Ovary (tissue), 3 donors: ENCODE data around the gene CST7.

ENCODE experiments used
- EP300 ChIP-seq: sonication (generic); formaldehyde crosslinking; IDR thresholded peaks from one replicate; pipeline ENCODE4 v1.6.1; 2017; ENCODE audit warnings: antibody characterized with exemption
- POLR2A ChIP-seq: fragments of 450-650 bp; IDR thresholded peaks from one replicate; pipeline ENCODE4 v1.6.1; 2017; ENCODE audit warnings: antibody characterized with exemption, mild to moderate bottlenecking, moderate library complexity
- TF ChIP-seq, protein P1 (sequence below), 3 donors: fragments of 450-650 bp in 2 of 3; fragments of 200-600 bp in 1 of 3; IDR thresholded peaks; one replicate each; pipeline versions ENCODE4 v1.5.1 to v1.8.0; 2016 to 2022; ENCODE audit warnings: antibody characterized with exemption in 3 of 3, mild to moderate bottlenecking in 1 of 3
- donor health status: DM: no; HTN: no; CAD: no.

GRCh38 chr20:24953621-24954133 lies 4.6 kb downstream of the CST7 start:
- TF ChIP-seq, protein P1, sequence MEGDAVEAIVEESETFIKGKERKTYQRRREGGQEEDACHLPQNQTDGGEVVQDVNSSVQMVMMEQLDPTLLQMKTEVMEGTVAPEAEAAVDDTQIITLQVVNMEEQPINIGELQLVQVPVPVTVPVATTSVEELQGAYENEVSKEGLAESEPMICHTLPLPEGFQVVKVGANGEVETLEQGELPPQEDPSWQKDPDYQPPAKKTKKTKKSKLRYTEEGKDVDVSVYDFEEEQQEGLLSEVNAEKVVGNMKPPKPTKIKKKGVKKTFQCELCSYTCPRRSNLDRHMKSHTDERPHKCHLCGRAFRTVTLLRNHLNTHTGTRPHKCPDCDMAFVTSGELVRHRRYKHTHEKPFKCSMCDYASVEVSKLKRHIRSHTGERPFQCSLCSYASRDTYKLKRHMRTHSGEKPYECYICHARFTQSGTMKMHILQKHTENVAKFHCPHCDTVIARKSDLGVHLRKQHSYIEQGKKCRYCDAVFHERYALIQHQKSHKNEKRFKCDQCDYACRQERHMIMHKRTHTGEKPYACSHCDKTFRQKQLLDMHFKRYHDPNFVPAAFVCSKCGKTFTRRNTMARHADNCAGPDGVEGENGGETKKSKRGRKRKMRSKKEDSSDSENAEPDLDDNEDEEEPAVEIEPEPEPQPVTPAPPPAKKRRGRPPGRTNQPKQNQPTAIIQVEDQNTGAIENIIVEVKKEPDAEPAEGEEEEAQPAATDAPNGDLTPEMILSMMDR (IDR thresholded peaks at IDR 0.05), result no peak
- no peak for TF ChIP-seq POLR2A
- TF ChIP-seq EP300, result no peak
